Activated T-helper 1 cell treated with Interleukin-2 at 50 U/mL for 16 hours (primary cell): Measurements from ENCODE around the gene RAB17.

ENCODE experiments used
- DNase-seq: peaks from one replicate; pipeline ENCODE4 v3.0.0-alpha.2; 2020; ENCODE audit warnings: low read depth

Gene RAB17

GRCh38 chr2:237590272-237591140 lies at the start of gene RAB17:
TSS of gene RAB17 (minus strand) at chr2:237590734. CDS start at chr2:237586154, 4,580 bp downstream.
- DNase-seq, result no peak

DNA sequence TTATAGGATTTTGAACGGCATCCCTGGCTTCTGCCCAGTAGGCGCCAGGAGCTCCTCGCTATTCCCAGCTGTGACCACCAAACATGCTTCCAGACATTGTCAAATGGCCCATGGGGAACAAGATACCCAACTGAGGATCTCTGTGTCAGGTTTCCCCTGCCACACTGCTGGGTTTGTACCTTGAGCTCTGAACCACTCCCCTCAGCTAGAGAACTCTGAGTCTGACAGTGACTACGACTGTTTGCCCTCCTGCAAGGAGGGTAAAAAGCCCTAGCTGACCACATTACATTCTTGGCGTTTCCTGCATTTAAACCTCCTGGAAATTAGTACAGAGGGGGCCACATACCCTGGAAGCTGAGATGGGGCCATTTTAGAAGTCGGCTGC lies 49.3 kb upstream of the RAB17 start:
- no peak for DNase-seq

GRCh38 chr2:237639052-237639835 lies 48.7 kb upstream of the RAB17 start:
- DNase-seq, result no peak

GRCh38 chr2:237638176-237638575 lies 47.6 kb upstream of the RAB17 start:
- no peak for DNase-seq

DNA sequence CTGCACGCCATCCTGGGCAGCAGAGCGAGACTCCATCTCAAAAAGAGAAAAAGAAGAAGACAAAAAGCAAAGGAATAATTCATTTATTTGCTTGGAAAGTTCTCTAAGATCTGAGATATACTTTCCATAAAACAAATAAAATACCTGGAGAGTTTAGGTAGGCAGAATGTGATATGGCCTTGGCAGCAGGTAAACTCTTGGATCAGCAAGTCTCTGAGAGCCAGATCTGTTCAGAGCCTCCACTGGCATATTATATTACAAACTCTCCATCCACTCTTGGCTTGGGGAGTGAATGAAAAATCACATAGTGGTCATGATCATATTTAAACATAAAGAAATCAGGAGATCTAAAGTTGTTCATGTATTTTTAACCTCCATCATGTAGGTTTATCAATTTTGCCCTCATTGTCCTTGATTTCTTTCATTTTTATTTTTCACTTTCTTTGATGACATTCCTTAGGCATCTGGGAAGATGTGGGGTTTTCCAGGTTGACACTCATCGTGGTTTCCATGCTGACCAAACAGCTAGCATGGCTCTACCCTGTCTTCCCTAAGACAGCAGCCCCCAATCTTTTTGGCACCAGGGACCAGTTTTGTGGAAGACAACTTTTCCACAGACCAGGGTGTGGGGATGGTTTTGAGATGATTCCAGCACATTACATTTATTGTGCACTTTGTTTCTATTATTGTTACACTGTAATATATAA lies 47.0 kb upstream of the RAB17 start:
- DNase-seq, result no peak

DNA sequence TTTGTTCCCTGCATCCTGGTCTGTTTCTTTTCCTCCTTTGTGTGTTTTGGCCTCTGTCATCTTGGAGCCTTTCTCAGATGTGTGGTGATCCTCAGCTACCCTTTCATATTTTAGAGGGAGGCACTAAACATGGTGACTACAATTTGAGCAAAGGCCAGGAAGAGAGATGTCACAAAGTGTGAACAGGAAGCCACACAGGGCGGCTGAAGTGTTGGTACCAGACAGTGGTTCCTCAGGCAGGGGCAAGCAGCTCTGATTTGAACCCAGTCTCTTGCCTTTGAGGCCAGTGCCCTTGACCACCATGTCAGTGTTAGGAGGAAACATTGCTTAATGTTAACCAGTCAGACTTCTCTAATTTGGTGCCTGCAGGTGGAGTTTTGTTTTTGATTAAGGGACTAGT lies 46.0 kb upstream of the RAB17 start:
- no peak for DNase-seq

DNA sequence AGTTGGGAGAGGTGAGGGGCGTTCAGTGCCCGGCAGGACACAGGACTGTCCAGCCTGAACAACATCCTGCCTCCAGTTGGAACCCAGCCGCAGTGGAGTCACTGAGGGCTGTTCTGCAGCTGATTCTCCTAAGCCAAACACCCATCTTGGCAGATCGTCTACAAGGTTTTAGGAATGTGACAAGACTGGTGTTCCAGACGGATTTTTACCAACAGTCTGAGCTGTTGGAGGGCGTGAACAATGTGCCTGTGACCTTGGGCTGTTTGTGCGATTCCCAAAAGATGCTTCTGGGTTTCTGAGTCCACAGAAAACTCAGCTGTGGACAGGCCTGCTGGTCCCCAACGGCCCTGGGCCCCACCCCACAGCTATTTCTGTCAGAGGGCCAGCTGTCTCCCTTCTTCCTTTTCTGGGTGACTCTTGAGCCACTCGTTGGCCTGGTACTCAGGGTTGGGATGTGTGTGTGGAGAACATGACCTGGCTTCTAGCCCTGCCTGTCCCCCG lies 42.6 kb upstream of the RAB17 start:
- DNase-seq, result no peak

GRCh38 chr2:237631801-237632585 lies 41.5 kb upstream of the RAB17 start:
- DNase-seq, result no peak

GRCh38 chr2:237631007-237631785 lies 40.7 kb upstream of the RAB17 start:
- DNase-seq, result no peak

DNA sequence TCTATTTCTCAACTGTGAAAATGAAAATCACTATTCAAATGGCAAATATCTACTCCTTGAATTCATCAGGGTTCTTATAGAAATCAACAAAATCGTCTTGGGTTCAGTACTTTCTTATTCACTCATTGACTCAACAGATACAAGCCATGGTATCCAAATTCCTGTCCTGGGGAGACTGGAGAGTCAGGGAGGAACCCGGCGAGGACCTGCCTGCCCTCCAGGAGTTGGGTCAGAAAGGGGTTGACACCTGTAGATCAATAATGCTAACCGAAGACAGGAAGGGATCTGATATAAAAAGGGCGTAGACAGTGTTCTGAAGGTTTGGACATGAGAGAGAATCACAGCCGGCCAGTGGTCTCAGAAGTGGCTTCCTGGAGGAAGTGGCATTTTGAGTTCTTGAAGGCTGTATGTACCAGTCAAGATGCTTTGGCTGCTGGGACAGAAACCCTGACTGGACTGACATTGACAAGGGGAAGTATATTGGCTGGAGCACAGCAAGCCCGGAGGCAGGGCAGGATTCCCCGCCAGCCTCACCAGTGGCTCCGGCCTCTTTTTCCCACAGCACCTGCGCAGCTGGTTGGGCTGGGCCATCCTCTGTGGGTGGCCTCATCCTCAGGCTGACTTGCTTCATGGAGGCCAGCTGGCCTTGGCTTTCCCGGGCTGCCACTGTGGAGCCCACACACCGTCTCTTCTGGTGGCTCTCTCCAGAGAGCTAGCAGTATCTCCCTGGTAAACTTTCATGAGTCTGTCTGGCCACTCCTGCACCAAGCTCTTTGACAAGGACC lies 39.9 kb upstream of the RAB17 start:
- no peak for DNase-seq

DNA sequence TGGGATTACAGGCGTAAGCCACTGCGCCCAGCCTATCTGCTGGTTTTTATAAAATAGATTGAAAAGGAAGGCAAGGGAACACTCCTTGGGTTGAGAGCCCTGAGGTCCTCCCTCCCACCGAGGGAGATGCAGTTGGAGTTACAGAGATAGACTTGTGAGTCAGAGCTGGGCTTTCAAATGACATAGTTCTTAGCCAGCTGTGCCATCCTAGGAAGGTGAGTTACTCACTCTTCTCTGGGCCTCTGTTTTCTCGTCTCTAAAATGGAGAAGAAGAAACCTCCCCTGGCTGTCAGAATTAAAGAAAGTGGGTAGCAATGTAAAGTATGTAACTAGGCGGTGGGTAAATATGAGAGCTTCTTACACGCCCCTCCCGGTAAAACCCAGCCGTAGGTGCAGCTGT lies 39.2 kb upstream of the RAB17 start:
- no peak for DNase-seq

GRCh38 chr2:237629188-237629534 lies 38.6 kb upstream of the RAB17 start:
- DNase-seq, result no peak

DNA sequence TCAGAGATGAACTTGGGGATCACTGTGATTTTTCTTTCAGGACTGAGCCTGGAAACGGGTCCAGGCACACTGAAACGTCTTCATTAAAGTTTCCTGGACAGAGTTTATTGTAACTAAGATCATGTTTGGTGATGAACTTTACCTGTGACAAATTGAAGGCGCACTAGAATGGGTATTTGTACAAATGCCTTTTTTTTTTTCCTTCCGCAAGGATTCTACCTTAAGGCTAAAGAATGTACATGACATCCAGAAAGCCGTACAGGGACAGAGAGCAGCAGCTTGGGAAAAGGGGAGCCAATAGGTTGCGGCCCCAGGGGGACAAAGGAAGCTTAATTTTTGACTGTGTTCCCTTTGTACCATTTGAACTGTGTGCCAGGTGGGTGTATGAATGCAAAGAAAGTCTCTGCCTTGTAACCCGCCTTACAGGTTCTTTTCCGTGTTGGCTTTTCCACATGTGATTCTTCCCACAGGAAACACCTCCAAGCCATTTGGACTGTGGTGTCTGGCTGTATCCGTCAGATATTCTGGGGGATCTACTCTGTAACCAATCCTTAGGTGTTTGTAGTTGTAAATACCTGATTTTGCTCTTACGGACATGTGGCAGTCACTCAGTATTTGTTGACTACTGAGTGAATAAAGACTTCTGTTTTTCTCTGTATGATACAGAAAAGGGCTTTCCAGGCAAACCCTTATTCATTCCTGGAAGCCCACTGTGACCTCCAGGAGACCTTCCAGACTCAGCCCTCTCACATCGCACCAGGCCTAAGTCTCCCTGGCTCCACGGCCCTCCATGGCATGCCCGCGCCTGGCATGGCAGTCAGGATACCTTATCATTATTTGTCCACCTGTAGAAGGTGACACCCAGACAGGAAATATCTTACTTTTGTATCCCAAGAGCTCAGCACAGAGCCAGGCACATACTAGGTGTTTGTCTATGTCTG lies 38.0 kb upstream of the RAB17 start:
- no peak for DNase-seq

DNA sequence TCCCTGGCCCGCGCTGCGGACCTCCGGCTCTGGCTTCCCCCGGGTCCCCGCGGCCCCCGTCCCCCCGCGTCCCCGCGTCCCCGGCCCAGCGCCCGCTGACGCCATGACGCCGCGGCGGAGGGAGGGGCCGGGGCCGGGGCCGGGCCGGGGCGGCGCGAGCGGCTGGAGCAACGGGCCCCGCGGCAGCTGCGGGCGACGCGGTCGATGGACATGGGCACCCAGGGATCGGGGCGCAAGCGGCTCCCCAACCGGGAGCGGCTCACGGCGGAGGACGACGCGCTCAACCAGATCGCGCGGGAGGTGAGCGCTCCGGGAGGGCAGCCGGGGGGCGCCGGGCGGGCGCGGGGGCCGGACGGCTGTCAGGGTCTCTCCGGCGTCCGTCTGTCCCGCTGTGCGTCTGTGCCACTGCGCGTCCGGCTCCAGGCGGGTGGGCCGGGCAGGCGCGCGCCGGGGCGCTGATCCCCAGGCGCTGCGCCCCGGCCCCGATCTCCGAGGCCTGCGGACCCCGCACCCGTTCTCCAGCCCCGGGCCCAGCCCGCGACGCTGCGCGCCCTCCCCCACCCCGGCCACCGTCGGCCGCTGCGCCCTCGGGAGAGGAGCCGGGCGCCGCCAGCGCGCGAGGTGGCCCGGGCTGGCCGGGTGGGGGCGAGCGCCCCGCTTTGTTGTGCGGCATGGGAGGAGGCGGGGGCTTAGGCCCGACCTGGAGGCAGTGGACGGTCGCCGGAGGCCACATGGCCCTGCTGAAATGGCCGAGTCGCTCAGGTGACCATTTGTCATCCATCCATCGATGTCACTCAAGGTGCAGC lies 37.1 kb upstream of the RAB17 start, which contains the start of gene LRRFIP1:
Gene LRRFIP1, plus strand, starts transcription at position 147 of the 806 bp plus-strand sequence. Its CDS starts 58 bp downstream, at position 205.
- DNase-seq, result peak; percentile 7

GRCh38 chr2:237626813-237627440 lies 36.4 kb upstream of the RAB17 start:
- DNase-seq, result no peak

DNA sequence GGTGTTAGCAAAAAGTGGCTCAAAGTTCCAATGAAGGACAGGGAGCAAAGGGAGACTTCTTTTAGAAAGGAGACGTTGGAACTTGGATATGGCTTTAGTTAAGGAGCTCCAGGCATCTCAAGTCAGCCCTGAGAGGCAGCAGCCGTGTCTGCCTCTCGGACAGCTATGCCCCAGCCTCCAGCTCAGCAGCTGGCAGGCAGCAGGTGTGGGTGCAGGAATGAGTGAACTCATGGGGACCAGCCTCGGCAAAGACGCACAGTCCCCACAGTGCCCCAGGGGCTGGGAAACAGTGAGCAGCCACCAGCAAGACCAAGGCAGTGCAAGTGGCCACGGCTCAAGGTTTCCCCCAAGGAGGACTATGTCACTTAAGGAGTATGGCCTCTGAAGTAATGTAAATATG lies 35.2 kb upstream of the RAB17 start:
- no peak for DNase-seq

DNA sequence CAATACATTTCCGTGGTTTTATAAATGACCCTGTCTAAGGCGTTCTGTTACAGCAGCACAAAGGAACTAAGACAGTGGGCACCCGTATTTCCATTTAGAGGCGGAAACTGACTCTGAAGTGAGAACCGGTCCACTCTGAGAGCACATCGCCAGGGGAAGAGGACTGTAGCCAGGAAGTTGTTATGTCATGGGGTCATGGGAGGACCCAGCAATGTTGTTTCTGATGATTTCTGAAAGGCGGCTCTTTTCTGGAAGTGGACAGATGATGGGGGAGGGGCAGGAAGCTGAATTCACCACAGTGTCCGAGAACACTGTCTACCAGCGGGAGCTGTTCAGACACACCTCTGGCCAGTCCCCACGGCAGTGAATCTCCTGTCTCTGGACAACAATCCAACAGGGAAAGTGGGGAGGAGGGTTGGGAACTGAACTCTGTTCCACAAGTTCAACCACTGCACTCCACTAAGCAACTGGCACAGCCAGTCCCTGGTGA lies 34.7 kb upstream of the RAB17 start:
- DNase-seq, result no peak
